ENCODE data around the gene NLGN4Y.

NLGN4Y gene

DNA sequence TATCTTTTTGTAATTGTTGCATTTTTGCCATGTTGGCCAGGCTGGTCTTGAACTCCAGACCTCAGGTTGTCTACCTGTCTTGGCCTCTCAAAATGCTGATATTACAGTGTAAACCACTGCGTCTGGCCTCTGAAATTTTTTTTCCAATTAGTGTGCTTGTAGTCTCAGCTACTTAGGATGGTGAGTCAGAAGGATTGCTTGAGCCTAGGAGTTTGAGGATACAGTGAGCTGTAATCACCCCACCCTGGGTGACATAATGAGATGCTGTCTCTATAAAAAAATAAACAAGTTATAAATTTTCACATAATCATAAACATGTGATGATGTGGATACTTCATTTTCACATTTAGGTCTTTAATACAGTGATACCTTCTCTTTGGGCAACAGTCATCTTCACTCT lies 154.9 kb downstream of the NLGN4Y start:
- no peak for DNase-seq

DNA sequence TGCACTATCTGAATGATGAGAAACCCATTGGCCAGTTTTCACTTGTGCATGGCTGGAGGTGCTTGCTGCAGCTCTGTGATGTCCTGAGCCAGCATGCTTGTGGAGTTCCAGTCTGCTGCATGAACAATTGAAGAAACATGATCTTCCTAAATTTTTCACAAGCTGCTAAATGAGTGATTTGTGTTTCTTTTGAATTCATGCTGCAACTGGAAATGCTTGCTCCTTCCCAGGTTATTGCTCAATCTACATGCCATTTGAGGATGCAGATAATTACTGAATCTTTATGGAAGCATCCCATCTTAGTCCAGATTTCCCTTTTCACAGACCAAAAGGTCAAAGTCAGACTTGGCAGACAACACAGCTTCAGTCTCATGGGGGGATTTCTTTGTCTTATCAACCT lies 170.2 kb downstream of the NLGN4Y start:
- no peak for DNase-seq

DNA sequence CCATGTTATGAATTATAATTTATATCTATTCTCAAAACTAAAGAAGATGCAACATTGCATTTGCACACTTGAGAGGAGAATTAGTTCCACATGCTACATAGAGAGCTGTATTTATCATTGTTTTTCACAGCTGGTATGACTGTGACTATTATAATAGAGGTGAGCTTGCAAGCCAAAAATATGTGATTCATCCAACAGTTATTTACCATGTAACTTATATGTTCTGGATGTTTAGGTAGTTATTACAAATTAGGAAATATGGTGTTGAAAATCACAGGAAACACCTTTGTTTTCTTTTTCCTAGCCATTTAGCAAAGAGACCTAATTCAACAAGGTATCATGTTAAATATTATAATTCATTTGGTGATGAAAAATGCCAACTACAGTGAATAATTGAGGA lies 183.8 kb downstream of the NLGN4Y start:
- DNase-seq = no peak

DNA sequence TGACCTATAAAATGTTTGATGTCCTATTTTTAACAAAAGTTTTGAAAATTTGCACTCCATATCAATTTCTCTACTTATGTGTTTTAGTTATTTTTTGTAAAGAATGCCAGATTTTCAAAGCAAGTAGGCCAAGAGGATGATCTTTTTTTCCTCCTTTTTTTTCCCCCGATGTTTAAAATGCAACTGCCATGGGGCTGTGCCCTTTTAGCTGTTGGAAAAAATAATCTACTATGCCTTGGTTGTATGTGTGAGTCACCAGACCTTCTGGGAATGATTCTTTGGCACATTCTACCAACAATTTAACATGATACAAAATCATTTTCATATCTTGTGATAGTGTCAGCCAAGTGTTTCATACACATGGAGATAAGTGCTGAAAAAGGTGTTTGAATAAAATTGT lies 217.3 kb downstream of the NLGN4Y start:
- DNase-seq = no peak

DNA sequence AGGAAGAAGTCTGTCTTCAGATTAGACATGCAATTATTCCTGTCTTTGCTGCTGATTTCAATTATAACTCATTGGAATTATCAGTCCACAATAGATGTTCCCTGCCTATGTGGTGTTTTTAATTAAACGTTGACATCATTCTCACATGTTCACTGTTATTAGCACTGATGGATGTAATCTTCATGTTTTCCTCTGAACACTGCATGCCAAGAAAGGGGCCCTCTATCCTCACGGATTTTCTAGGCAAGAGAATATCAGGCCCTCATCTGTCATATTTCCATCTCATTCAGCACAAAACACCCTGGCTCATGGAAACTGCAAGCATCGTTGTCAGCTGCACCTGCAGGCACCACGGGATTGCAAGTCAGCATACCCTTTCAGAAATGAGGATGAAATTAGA lies 224.0 kb downstream of the NLGN4Y start:
- DNase-seq = no peak

DNA sequence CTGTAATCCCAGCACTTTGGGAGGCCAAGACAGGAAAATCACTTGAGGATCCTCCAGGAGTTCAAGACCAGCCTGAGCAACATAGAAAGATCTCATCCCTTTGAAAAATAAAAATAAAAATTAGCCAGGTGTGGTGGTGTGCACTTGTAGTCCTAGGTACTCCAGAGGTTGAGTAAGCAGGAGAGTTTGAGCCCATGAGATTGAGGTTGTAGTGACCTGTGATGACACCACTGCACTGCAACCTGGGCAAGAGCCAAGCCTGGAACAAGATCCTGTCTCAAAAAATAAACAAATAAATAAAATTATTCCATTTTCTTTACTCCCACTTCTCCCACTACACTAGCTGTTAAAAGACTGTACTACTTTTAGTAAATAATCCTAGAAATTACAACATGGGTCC lies 231.2 kb downstream of the NLGN4Y start:
- DNase-seq = no peak

DNA sequence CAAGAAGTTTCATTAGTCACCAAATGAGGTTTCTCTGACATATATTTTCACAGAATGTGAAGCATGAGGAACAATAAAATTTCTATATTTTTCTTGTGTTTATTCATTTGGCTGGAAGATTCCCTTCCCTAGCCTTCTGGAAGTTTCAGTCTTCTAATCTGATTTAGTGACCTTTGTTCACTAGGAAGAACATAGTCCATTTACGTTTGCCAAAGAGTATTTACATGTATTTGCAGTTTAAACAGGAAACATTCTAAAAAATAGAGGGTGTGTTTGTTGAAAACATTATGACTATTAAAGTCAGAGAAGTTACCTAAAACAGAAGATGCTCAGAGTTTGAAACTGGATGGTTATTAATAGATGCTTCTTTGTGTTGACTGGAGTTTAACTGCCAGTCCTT lies 238.6 kb downstream of the NLGN4Y start:
- DNase-seq = no peak

DNA sequence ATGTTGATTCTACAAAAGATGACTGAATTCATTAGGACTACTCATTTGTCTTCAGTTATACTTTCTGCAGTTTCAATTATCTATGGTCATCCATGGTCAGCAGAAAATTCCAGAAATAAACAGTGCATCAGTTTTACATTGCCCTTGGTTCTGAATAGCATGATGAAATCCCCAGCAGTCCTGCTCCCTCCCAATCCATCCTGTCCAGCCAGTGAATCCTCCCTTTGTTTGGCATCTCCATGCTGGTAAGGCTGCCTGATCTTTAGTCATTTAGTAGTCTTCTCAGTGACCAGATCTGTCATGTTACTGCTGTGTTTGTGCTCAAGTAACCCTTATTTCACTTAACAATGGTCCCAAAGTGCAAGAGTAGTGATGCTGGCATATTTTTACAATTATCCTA lies 239.3 kb downstream of the NLGN4Y start:
- no peak for DNase-seq

DNA sequence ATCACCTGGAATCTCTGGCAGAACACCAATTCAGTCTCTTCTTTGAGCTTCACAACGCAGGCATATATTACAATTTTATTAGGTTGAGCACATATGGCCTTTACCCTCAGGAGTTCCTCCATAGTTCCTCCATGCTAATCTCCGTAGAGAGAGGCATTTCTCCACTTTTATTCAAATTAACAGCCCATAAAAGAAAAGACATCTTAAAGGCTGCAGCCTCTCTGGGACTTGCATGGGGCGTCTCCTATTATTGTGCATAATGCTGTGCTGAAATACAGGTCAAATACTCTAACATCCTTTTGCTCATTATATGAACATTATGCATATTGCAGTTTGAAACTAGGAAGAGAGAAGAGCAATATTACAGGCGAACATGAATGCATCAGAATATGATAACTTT lies 253.9 kb downstream of the NLGN4Y start:
- DNase-seq = no peak

DNA sequence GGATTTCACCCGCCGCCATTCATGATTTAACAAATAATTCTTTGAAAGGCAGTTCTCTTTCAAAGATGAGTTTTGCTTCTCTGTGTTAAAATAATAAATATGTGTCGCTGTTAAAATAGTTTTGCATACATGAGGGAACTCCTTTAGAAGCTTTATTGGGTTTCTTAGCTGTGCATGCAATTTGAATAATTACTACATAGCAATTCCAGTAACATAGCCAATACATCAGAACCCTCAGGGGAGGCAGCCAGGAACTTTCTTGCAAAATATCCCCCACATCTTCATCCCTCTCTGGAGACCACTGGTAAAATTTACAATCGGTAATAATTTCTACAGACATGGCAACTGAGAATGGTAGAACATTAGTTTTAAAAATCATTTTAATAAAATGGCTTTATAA lies 268.8 kb downstream of the NLGN4Y start:
- DNase-seq = no peak

DNA sequence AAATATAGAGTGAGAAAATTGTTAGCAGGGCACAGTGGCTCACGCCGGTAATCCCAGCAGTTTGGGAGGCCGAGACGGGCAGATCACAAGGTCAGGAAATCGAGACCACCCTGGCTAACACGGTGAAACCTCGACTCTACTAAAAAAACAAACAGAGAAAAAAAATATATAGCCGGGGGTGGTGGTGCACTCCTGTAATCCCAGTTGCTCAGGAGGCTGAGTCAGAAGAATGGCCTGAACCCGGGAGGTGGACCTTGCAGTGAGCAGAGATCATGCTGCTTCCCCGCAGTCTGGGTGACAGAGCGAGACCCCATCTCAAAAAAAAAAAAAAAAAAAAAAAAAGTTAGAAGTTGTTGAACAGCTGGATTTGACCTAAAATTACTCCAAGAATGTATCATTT lies 269.3 kb downstream of the NLGN4Y start:
- no peak for DNase-seq

DNA sequence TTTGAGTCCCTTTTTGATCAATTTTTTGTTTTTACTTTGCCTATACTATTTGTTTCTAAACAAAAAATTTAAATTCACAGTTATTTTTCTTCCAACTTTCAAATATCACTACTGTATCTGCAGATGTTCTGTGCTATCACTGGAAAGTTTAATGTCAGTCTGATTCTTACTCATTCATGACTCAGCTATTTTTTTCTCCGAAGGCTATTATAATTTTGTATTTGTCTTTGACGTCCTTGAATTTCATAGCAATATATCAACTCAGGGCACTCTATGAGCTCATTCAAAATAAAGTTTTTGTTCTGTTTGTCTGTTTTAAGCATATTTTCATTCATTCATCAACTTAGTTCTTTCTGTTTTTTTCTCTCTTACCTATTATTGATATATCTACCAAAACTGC lies 273.7 kb downstream of the NLGN4Y start:
- no peak for DNase-seq

DNA sequence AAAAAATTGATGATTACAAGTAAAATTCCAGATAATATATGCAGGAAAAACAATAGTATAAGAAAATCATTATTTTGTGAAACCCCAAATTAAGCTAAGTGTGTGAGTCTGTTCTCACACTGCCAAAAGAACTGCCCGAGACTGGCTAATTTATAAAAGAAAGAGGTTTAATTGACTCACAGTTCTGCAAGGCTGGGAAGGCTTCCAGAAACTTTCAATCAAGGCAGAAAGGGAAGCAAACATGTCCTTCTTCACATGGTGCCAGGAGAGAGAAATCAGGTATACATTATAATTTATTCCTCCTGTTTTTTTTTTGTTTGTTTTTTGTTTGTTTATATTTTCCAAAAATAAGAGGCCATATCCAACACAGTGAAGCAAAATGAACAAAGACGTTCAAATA lies 276.8 kb downstream of the NLGN4Y start:
- no peak for DNase-seq

DNA sequence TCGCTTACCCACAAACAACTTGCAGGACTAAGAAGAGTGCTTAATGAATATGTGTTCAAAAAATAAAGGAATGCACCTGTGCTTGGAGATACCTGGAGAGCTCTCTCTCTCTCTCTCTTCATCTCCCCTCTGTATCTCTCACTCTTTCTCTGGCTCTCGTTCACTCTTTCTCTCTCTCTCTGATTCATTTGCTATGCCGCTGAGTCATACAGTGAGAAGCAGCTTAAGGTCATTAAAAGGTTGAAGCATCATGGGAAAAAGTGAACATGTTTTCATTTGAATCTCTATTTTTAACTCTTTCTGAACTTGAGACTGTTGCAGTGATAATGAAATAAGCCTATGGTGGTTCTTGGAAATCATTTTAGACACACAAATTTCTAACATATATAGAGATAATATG lies 277.8 kb downstream of the NLGN4Y start:
- DNase-seq = no peak

DNA sequence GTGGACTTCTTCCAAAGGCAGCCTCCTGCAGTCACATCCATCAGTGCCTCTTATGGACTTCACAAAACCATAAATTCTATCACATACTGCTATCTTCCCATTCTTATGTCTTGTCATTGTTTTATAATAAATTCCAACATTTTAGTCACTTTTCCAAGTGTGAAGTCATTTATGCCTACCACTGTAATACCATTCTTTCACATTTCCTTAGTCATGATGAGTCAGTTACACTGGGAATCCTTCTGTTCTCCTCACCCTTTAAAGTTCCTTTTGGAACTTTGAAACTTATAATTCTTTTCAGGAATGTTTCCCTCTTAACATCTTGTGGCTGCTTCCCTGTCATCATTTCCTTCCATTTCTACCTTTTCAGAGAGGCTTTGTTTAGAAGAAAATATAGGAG lies 279.7 kb downstream of the NLGN4Y start:
- DNase-seq = no peak

DNA sequence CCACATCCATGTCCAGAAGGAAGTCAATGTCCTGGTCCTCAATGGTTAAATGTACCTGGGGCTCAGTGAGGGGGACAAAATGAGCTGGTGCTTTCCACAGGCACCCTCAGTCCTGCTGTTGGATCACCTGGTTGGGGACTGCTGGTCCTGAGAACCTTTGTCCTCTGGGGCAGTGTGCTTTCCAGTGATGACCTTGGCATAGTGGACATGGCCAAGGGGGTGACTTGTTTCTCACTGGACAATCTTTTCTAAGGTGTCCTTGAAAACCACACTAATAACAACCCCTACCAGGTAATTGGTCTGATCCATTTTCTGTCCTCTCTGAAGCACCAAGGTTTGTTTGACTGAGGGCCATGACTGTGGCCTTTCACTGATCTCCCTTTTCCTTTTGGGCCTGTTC lies 294.1 kb downstream of the NLGN4Y start:
- no peak for DNase-seq

DNA sequence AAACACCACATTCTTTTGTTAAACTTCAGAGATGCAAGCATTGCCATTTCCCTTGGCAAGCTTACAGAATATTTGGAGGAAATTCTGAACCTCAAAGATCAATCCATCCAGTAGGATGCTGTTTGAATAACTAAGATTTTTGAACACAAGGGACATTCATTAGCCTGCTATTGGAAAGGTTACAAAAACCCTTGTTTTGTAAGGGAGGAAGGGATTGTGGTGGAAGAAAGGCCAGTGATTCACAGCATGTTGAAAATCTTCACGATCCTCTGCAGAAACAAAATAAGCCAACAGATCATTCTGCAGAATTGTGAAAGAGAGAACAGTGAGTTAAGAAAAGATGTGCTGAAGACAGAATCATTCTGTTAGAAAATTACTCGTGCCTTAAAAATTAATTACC lies 297.9 kb downstream of the NLGN4Y start:
- no peak for DNase-seq

DNA sequence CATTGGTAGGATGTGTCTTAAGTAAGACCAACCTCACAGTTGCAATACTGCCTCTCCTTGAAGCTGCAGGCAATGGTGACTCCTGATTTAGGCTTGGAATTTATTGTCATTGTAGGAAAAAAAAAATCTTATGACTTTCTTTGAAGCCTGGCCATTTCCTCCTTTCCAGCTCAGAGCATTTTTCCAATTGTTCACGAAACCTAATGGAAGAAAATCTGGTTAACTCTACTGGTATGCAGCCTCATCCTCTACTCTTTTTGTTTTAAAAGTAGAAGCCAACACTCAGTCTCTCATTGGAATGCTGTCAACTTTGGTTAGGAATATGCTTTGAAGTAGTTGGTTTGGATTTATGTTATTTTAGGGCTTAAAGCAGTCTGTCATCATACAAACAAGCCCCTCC lies 298.6 kb downstream of the NLGN4Y start:
- no peak for DNase-seq

DNA sequence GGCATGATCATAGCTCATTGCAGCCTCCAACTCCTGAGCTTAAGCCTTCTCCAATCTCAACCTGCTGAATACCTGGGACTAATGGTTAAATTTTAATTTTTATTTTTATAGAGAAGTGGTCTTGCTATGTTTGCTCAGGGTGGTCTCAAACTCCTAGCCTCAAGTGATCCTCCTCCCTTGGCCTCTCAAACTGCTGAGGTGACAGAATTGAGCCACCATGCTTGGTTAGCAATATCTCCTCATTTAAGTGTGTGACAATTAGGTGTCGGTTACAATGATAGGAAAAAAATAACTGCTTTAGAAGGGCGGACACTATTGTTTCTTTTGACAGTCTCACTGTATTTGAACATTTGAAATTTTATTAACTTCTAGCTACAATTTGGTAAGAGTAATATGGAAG lies 300.3 kb downstream of the NLGN4Y start:
- no peak for DNase-seq

DNA sequence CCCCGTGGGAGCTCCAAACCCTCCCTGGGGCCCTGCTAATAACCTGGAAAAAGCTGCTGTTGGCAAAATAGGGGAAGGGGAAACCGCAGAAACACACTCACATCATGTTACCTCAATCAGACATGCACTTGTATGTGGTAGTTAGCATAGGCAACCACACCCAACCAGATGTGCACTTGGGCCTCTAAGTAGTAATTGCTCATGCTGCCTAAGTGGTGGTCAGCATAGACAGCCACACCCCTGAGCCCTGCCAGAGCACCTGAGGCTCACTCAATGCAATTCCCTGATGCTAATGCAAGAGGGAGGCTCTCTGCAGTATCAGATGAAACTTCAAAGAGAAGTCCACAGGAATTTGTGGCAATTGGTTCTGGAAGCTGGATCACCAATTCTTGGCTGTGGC lies 301.4 kb downstream of the NLGN4Y start:
- no peak for DNase-seq

DNA sequence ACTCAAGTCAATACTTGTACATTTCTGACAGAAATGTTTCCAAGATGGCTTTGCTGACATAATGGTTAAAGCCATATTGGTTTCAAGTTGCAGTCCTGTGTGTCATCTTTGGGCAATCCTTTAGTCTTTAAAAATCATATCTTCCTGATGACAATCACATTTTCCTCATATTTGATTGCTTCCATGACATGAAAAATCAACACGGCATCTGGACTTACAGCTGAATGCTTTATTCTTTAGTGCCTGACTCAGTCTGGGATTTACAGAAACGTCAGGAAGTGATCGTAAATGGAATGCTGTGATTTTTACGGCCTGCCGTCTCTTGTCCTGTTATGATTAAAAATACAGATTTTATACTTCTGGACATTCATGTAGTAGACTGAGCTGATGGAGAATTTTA lies 304.2 kb downstream of the NLGN4Y start:
- no peak for DNase-seq

DNA sequence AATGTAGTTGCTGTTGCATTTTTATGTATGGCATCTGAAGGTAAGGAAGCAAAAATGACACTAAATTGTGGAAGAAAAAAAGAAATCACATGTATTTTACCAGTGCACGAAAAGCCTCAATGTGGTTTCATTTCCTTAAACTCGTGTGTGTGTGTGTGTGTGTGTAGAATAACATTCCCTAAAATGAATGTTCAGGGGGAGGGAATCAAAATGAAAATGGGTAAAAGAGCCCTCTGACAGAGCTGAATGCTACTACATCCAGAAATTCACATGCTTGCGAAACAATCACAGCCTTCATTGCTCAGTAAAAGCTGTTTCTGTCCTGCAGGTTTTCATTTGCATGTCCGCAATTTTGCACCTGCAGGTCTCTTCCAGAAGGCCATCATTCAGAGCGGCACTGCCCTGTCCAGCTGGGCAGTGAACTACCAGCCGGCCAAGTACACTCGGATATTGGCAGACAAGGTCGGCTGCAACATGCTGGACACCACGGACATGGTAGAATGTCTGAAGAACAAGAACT lies 305.1 kb downstream of the NLGN4Y start:
- no peak for DNase-seq

DNA sequence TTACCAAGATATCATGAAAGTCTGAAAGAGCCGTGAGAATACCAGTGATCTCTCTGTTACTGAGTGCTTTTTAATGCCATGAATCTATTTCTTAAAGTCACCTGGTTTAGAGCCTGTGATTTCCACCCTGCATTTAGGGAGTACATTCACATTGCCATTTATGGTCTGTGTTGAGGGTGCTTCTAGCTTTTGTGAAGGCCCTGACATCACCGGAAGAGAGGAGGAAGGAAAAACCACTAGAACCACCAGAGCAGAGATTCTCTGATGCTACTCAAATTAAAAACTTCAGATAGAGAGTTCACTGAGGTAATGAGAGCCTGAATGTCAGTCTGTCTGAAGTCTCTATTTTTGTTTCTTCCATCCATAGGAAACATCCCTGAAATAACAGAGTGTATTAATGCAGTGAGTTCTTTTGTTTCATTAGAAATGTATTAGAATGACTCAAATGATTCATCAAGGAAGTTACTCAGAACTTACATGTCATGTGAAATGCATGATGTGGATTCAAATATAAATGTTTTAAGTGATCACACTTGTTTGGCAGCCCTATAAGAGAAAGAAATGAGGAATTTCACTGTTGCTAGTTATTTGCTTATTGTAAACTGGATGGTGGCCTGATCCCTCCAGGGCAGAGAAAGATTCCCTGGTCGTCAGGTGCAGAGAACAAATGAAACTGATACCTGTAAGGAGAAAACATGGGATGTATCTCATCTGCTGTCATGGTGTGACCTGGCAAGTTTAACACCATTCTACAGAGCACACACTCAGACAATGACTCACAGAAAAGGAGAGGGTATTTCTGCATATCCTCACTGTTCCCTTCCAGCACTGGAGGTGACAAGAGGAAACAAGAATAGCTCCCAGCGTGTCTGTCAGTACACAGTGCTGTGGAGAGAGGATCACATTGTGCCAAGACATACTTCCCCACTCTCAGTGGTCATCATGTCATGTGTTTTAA lies 310.1 kb downstream of the NLGN4Y start:
- DNase-seq = no peak

DNA sequence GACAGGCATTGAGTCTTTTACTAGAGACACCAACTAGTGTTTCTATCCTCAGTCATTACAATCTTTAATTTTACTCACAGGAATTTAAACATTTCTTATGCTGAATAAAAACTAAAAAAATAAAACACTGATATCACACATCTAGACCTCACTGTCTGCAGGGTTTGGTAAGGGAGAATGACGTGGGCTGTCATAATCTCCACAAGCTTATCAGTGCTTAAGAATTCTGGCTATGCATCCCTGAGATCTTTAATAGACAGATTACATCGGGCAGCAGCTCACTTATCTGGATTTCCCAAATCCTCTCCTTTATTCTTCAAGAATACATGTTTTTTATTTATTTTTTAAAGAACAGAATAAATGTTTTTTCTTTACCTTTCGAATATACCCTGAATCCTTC lies 313.1 kb downstream of the NLGN4Y start:
- DNase-seq = no peak

DNA sequence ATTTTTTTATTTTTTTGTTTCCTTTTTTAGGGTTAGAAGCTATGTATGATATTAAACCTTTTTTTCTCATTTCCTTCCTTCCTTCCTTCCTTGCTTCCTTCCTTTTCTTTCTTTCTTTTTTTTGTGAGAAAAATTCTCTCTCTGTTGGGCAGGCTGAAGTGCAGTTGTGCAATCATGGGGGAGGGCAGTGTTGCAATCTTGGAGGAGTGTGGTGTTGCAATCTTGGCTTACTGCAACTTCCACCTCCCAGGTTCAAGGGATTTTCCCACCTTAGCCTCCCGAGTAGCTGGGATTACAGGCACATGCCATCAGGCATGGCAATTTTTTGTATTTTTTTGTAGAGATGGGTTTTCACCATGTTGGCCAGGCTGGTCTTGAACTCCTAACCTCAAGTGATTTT lies 326.4 kb downstream of the NLGN4Y start:
- no peak for DNase-seq
